OCI-LY1 (cell line): Measurements from ENCODE around the gene SZT2.

Source experiments
- H2AFZ ChIP-seq: fragments of 200-600 bp; sonication (generic), shearing (Covaris generic); 2 replicates; pipeline ENCODE4 v1.6.0; 2014; ENCODE audit warnings: antibody characterized with exemption, mild to moderate bottlenecking, low read length
- H3F3A ChIP-seq: fragments of 200-600 bp; sonication (generic), shearing (Covaris generic); 2 replicates; pipeline ENCODE4 v1.6.0; 2014; ENCODE audit warnings: mild to moderate bottlenecking, antibody characterized with exemption, low read length, moderate library complexity; ENCODE audit not compliant: insufficient read depth
- H3K27ac ChIP-seq: fragments of 200-600 bp; sonication (generic); 2 replicates; pipeline ENCODE4 v1.5.1; 2014; ENCODE audit warnings: low read length, mixed run types, mild to moderate bottlenecking, low read depth; ENCODE audit not compliant: poor library complexity, severe bottlenecking
- H3K27me3 ChIP-seq: fragments of 200-600 bp; sonication (generic); 2 replicates; pipeline ENCODE4 v1.6.0; 2014; ENCODE audit warnings: antibody characterized with exemption, mild to moderate bottlenecking, low read length, moderate library complexity; ENCODE audit not compliant: insufficient read depth
- H3K36me3 ChIP-seq: fragments of 200-600 bp; sonication (generic); 2 replicates; pipeline ENCODE4 v1.6.1; 2014; ENCODE audit warnings: mild to moderate bottlenecking, antibody characterized with exemption, low read length, moderate library complexity, mixed read lengths; ENCODE audit not compliant: insufficient read depth
- H3K4me1 ChIP-seq: fragments of 200-600 bp; sonication (generic); 2 replicates; pipeline ENCODE4 v1.5.1; 2014; ENCODE audit warnings: mild to moderate bottlenecking, low read length, moderate library complexity; ENCODE audit not compliant: insufficient read depth, severe bottlenecking
- H3K4me2 ChIP-seq: fragments of 200-600 bp; sonication (generic), shearing (Covaris generic); 2 replicates; pipeline ENCODE4 v1.6.1; 2014; ENCODE audit warnings: low read length
- H3K4me3 ChIP-seq: fragments of 200-600 bp; sonication (generic); 2 replicates; pipeline ENCODE4 v1.5.1; 2014; ENCODE audit warnings: low read length, low read depth, mild to moderate bottlenecking, mixed read lengths; ENCODE audit not compliant: poor library complexity, severe bottlenecking
- H3K79me2 ChIP-seq: fragments of 200-600 bp; shearing (Covaris generic); 2 replicates; pipeline ENCODE4 v1.6.1; 2016; ENCODE audit warnings: mixed run types, low read length, mixed read lengths; ENCODE audit not compliant: insufficient read depth
- H3K9ac ChIP-seq: fragments of 200-600 bp; sonication (generic), shearing (Covaris generic); 2 replicates; pipeline ENCODE4 v1.6.1; 2014; ENCODE audit warnings: mild to moderate bottlenecking, low read length, mixed read lengths
- H3K9me2 ChIP-seq: fragments of 200-600 bp; sonication (generic), shearing (Covaris generic); 2 replicates; pipeline ENCODE4 v1.6.1; 2014; ENCODE audit warnings: low read depth, mild to moderate bottlenecking, low read length, mixed read lengths
- H3K9me3 ChIP-seq: fragments of 200-600 bp; shearing (Covaris generic); 2 replicates; pipeline ENCODE4 v1.6.1; 2014; ENCODE audit warnings: low read length, mixed read lengths
- H4K20me1 ChIP-seq: fragments of 200-600 bp; sonication (generic), shearing (Covaris generic); 2 replicates; pipeline ENCODE4 v1.6.0; 2016; ENCODE audit warnings: mild to moderate bottlenecking, low read length; ENCODE audit not compliant: insufficient read depth
- CTCF ChIP-seq: fragments of 200-600 bp; sonication (generic), shearing (Covaris generic); IDR thresholded peaks from 2 replicates; pipeline ENCODE4 v1.5.1; 2017; ENCODE audit warnings: mild to moderate bottlenecking, antibody characterized with exemption, low read length, moderate library complexity, mixed read lengths
- EZH2 ChIP-seq: fragments of 200-600 bp; sonication (generic), shearing (Covaris generic); IDR thresholded peaks from 2 replicates; pipeline ENCODE4 v1.8.0; 2017; ENCODE audit warnings: borderline replicate concordance, mixed run types, mild to moderate bottlenecking, antibody characterized with exemption, low read length, moderate library complexity, mixed read lengths

SZT2 gene

GRCh38 chr1:43435146-43436145, 45.7 kb downstream of the SZT2 start:
- H2AFZ ChIP-seq: no peak overlapping the region
- H3K27ac ChIP-seq: no peak overlapping the region
- H3K4me2 ChIP-seq: no peak overlapping the region
- H3F3A ChIP-seq: no peaks in the 10 kb centered on the region
- no peak overlapping the region for H3K4me3 ChIP-seq
- H3K9ac ChIP-seq: no peak overlapping the region
- no peaks in the 10 kb centered on the region for H3K27me3 ChIP-seq
- no peaks in the 10 kb centered on the region for H3K79me2 ChIP-seq
- no peak for TF ChIP-seq CTCF
- TF ChIP-seq EZH2: no peak
- no peaks in the 10 kb centered on the region for H3K4me1 ChIP-seq
- H3K9me2 ChIP-seq: no peaks in the 10 kb centered on the region
- H4K20me1 ChIP-seq: no peaks in the 10 kb centered on the region
- peaks cover 55% of the 10 kb centered on the region for H3K36me3 ChIP-seq
- no peaks in the 10 kb centered on the region for H3K9me3 ChIP-seq

GRCh38 chr1:43436371-43436770, 46.7 kb downstream of the SZT2 start:
- H3K4me2 ChIP-seq: no peak overlapping the region
- no peaks in the 10 kb centered on the region for H3K79me2 ChIP-seq
- no peaks in the 10 kb centered on the region for H3F3A ChIP-seq
- TF ChIP-seq EZH2: no peak
- TF ChIP-seq CTCF: no peak
- no peaks in the 10 kb centered on the region for H3K9me3 ChIP-seq
- H3K9me2 ChIP-seq: no peaks in the 10 kb centered on the region
- H3K4me3 ChIP-seq: no peak overlapping the region
- H2AFZ ChIP-seq: no peak overlapping the region
- H3K9ac ChIP-seq: no peak overlapping the region
- no peak overlapping the region for H3K27ac ChIP-seq
- no peaks in the 10 kb centered on the region for H4K20me1 ChIP-seq
- H3K4me1 ChIP-seq: no peaks in the 10 kb centered on the region
- H3K36me3 ChIP-seq: peaks cover 46% of the 10 kb centered on the region
- no peaks in the 10 kb centered on the region for H3K27me3 ChIP-seq

- no peaks in the 10 kb centered on the region for H4K20me1 ChIP-seq
- peaks cover 38% of the 10 kb centered on the region for H3K36me3 ChIP-seq
- no peak overlapping the region for H3K27ac ChIP-seq
- no peak overlapping the region for H3K9ac ChIP-seq
- no peaks in the 10 kb centered on the region for H3K9me2 ChIP-seq
- H3K79me2 ChIP-seq: no peaks in the 10 kb centered on the region
- no peak overlapping the region for H3K4me2 ChIP-seq
- no peaks in the 10 kb centered on the region for H3K27me3 ChIP-seq
- H3K4me1 ChIP-seq: no peaks in the 10 kb centered on the region
- H2AFZ ChIP-seq: no peak overlapping the region
- H3F3A ChIP-seq: no peaks in the 10 kb centered on the region
- no peak overlapping the region for H3K4me3 ChIP-seq
- no peaks in the 10 kb centered on the region for H3K9me3 ChIP-seq
- no peak for TF ChIP-seq EZH2
- TF ChIP-seq CTCF: no peak
These were observed 47.6 kb downstream of the SZT2 start for GRCh38 chr1:43437031-43437973.
